Hindlimb muscle (tissue), 1 donor: ENCODE results near the gene GH1. TPM values are rescaled to one million over a fixed set of nuclear protein-coding genes. Genes with fewer than 3 reads are reported as not detected.

Source experiments
- DNase-seq: peaks from one replicate; pipeline ENCODE4 v3.0.0-alpha.2; 2013
- polyA plus RNA-seq: library from polyadenylated mRNA; unstranded; fragments of 120-200 nt; gene quantifications from one replicate; pipeline ENCODE4 v1.2.1, GENCODE V29; 2013; ENCODE audit not compliant: insufficient read length

The GH1 gene
- polyA plus RNA-seq, 1 donor = not detected

DNA sequence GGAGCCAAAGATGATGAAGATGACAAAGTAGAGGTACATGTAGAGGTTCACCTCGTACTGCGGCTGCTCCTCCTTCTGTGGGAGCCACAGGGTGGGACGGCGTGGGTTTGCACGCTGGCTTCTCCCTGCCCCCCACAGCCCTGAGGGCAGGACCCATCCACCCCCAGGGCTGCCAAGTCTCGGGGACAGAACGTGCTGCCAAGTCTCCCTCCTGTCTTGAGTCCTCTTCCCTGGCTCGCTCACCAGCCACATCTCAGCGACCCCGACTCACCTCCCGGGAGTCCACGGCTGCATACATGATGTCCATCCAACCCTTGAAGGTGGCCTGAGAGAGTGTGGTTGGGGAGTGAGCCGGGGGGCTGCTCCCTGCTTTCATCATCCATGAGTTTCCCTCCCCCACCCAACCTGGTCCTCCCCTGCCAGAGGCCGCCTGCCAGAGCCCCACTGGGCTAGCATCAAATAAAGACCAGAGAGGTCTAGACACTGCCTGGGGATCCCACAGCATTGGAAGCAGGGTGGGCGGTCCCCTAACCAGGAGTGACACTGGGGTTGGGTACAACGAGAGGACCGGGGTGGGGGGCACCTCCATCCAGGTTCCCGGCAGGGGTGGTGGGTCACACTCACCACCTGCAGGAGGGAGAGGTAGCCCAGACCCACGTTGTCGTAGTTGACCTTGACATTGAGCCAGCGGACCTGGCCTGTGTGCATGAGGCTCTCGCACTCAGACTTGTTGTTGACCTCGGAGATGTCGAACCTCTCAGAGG lies 26.3 kb upstream of the GH1 start:
- DNase-seq = no peak

GRCh38 chr17:63943745-63944144 lies 25.1 kb upstream of the GH1 start:
- DNase-seq = no peak

DNA sequence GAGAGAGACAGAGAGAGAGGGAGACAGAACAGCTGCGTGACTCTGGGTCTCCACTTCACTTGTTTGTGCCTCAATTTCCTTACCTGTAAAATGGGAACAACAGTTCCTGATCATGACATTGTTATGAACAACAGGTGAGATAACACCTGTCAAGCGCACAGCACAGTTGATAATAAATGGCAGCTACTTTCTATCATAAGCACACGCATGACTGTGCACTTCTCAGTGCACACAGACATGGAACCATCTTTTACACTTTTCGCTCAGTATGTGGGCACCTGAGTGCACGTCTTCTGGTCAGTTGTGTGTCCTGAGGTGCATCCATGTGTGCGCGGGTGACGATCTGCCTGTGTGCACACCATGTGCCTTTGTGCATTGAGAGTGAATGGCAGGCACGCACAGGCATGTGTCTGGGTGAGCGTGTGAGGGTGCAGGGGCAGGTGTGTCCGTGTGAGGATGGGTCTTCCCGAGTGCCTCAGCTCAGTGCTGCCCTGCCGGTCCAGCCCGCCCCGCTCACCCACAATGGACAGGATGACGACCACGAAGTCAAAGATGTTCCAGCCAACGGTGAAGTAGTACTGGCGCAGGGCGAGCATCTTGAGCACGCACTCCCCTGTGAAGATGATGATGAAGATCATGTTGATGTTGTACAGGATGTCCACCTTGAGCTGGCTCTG lies 23.8 kb upstream of the GH1 start:
- DNase-seq = no peak

GRCh38 chr17:63941751-63942150 lies 23.1 kb upstream of the GH1 start:
- DNase-seq = no peak

- no peak for DNase-seq
Measured at GRCh38 chr17:63941162-63941561, 22.5 kb upstream of the GH1 start.

DNA sequence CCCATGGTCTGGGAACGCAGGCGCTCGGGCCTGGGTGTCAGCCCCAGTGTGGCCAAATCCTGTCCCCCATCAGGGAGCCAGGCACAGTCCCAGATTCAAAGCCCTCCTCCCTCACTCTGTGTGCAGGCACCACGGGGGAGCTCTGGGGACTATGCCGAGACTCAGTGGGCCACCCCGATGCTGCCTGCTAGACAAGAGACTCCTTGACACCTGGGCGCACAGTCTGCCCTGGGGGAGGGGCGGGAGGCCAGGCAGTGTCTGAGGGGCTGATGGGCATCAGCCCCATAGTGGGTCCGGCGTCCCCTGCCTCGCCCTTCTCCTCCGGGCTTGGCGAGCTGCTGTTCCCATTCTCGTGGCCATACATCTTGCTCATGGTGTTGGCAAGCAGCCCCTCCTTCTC lies 21.9 kb upstream of the GH1 start:
- DNase-seq = no peak

- no peak for DNase-seq
Measured at GRCh38 chr17:63939884-63940283, 21.2 kb upstream of the GH1 start.

DNA sequence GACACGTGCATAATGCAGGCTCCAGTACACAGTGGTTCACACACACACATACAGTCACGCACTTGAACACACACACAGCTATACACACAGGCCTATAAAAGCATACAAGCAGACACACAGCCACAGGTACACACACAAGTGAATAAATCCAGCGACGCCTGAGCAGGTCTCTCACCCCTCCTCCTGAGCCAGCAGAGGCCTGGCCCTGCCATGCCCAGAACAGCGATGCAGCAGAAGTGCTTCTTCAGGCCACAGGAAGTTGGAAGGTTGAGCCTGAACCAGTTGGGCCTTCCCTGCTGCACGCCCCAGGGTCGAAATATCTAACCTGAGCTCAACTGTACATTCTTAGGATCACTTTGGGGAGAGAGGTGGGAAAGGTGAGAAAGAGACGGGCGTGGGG lies 20.8 kb upstream of the GH1 start:
- DNase-seq = no peak

GRCh38 chr17:63937920-63938319 lies 19.3 kb upstream of the GH1 start:
- DNase-seq = no peak

- no peak for DNase-seq
Measured at GRCh38 chr17:63937319-63937718, 18.7 kb upstream of the GH1 start.

DNA sequence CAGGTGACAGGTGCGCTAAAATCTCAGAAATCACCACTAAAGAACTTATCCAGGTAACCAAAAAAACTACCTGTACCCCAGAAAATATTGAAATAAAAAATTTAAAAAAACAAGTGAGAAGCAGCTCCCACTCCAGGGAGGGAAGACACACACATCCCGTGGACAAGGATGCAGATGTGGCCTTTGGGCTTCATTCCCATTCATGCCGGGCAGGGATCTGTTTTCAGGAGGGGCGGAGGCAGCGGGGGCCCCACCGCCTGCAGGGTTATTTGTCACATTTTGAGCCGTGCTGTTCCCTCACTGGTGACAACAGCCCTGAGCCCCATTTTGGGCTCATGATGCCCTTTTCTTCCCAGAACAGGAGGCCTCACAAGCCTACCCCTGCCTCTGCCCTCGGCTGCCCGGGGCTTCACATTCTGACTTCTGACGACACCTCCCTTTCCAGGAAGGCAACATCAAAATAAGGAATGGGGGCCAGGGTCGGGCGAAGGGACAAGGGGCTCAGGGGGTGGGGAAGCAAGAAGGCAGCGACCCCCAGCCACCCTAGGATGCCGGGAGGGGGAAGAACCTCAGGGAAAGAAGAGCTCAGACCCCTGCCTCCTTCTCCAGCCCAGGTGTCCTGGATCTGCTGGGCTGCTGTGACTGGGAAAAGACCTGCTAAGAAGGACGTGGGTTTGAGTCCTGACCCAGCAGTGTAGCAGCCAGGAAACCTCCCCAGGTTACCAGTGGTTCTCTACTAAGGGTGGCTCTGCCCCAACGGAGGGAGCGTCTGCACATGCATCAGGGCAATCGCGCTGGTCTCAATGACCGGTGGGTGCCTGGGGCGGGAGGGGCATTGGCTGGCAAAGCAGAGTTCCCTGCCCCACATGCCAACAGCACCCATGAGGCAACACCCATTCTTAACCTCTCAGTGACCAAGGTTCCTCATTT lies 15.8 kb upstream of the GH1 start:
- no peak for DNase-seq

GRCh38 chr17:63933598-63933997 lies 15.0 kb upstream of the GH1 start:
- DNase-seq = no peak

- no peak for DNase-seq
Measured at GRCh38 chr17:63932721-63933120, 14.1 kb upstream of the GH1 start.

GRCh38 chr17:63931981-63932561 lies 13.4 kb upstream of the GH1 start, which contains the start of gene CD79B:
TSS of gene CD79B (minus strand) at chr17:63932331. CDS start at chr17:63932261, 70 bp downstream.
- DNase-seq = no peak

DNA sequence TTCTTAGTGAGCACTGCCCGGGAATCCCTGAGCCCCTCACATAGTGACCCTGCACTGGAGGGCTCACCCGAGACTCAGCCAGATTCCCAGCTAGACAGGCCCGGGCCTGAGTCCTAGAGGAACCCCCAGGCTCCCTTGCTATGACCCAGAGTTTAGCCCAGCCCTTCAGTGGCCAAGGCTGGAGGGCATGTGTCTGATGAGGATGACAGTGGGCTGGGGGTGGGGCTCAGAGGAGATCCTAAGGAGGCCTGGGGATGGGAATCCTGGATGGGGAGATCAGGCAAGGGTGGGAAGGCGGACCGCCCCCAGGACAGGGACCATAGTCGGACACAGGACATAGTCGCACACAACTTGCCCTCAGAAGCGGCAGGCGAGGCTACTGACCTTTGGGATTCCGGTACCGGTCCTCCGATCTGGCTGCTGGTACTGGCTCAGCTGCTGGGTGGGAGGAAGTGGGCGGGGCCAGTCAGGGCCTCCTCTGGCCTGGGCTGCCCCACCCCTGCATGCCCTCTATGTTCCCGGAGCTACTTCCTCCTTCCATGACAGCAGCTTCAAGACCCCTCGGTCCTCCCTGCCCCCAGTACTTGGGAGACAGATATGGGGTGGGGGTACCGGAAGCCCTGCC lies 12.4 kb upstream of the GH1 start:
- no peak for DNase-seq

GRCh38 chr17:63929860-63930766 lies 11.5 kb upstream of the GH1 start:
- no peak for DNase-seq

- no peak for DNase-seq
Measured at GRCh38 chr17:63928966-63929695, 10.5 kb upstream of the GH1 start.

DNA sequence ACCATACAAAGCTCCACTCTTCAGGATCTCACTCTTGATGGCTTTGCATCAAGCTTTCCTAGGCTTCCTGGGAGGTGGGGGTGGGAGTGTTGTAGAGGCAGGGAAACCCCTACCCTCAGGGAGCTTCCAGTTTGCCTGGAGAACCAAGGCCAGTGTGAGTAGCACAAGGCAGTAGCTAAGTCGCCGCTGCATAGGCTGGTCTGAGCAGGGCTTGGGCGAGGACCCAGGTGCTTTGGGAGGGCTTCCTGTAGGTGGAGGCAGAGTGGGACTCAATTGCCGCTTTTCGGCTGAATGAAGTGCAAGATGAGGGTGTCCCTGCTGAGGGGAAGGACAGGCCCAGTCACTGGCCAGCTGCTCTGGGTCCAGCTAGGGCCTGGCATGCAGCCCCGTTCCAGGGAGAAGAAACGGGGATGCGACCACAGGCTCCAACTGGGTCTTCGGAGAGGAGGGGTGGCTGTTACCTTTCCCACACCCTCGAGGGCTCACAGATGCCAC lies 9.6 kb upstream of the GH1 start:
- no peak for DNase-seq

DNA sequence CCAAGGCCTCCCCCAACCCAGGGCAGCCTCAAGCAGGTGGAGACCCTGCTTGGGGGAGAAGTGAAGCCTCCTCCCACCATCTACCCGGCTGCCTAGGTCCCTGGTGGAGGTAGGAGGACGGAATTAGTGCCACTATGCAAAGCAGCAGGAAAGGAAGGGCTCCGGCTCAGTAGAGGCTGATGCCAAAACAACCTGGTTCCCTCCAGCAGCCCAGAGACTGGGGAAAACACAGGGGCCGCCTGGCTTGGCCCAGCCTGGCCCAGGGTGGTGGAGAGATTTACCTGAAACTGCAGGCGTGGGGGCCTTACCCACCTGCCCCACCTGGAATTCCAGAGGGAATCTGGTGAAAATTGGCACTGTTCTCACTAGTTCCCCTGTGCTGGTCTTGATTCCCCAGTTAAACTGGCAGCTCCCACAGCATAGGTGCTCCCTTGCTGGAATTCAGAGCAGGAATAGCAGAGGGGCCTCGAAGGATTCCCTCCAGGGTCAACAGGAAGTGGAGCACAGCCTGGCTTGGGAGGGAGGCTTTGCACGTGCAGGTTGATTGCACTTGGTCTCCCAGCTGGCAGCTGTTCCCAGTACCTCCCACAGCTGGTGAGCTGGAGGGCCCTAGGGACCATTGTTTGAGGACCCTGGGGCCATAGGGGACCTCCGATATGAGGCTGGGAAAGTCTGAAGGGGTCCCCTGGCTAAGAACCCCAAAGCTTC lies 9.0 kb upstream of the GH1 start:
- DNase-seq = no peak

DNA sequence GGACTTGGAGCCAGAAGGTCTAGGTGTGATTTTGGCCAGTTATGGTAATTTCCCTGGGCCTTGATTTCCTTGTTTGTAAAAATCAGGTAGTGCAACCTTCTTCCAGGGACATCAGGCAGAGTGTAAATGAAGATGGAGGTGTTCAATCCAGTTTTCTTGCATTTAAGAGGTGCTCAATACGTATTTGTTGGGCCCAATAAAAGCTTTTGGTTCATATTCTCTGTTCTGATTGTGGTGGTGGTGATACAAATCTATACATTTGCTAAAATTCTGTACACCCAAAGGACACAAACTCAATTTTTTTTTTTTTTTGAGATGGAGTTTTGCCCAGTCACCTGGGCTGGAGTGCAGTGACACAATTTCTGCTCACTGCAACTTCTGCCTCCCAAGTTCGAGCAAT lies 7.5 kb upstream of the GH1 start:
- no peak for DNase-seq
